ENCODE results near the gene ZNF268. TPM values are rescaled to one million over a fixed set of nuclear protein-coding genes. Genes with fewer than 3 reads are reported as not detected.

Gene ZNF268
- total and polyA plus RNA-seq, 2 of the 8 experiments (the other 6 are each of a cell fraction or from before 2014, with no cell fraction given), result 6.3 to 22.3 TPM

DNA sequence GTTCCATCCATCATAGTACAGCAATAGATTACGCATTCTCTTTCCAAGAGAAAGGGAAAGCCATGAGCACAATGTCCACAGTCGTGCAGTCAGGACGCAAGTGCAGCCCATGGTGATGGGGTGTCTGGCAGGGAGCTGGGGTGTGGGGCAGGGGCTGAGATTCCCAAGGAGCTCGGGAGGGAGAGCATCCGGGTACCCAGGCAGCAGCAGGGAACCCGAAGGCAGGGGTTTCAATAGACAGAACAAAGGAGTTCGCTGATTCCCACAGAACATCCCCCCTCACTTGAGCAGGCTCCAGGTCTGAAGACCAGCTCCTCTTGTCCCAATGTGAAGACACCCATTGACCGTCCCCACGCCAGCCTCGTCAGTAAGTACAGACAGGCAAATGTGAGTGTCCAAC is 40.9 kb downstream of the ZNF268 start (continued):
- no peak for TF ChIP-seq SUZ12 (IDR thresholded peaks at IDR 0.05; ENCODE audit: low read length)
- TF ChIP-seq POLR2A (IDR thresholded peaks at IDR 0.05; ENCODE audit: control extremely low read depth in 1 of 2, low read depth in 2 of 2, low read length in 2 of 2), result no peak
- no peak for TF ChIP-seq SP2 (IDR thresholded peaks at IDR 0.05; ENCODE audit: low read length)
- TF ChIP-seq RBBP5 (IDR thresholded peaks at IDR 0.05; ENCODE audit: borderline replicate concordance, low read depth, low read length), result no peak
- TF ChIP-seq SP1 (IDR thresholded peaks at IDR 0.05; ENCODE audit: low read depth, low read length), result no peak

Measured in H1 (cell line).